KMS-11 (cell line): ENCODE data around the gene DCAF12L1.

ENCODE experiments used
- H2AFZ ChIP-seq: fragments of 200-600 bp; sonication (generic); 2 replicates; pipeline ENCODE4 v1.6.1; 2016; ENCODE audit warnings: antibody characterized with exemption, mixed run types, low read depth
- H3K27ac ChIP-seq: fragments of 200-600 bp; sonication (generic); 2 replicates; pipeline ENCODE4 v1.6.1; 2016; ENCODE audit warnings: mild to moderate bottlenecking, mixed run types
- H3K27me3 ChIP-seq: fragments of 200-600 bp; sonication (generic); 2 replicates; pipeline ENCODE4 v1.6.1; 2017; ENCODE audit warnings: mild to moderate bottlenecking, low read depth, mixed run types, moderate library complexity; ENCODE audit not compliant: insufficient read depth
- H3K36me3 ChIP-seq: fragments of 200-600 bp; sonication (generic); 2 replicates; pipeline ENCODE4 v1.6.1; 2017; ENCODE audit warnings: mild to moderate bottlenecking, mixed run types; ENCODE audit not compliant: insufficient read depth
- H3K4me1 ChIP-seq: fragments of 200-600 bp; sonication (generic); 2 replicates; pipeline ENCODE4 v1.6.1; 2016; ENCODE audit warnings: mild to moderate bottlenecking, low read depth, mixed run types; ENCODE audit not compliant: poor library complexity, severe bottlenecking
- H3K4me2 ChIP-seq: fragments of 200-600 bp; sonication (generic); 2 replicates; pipeline ENCODE4 v1.7.0; 2016; ENCODE audit warnings: mild to moderate bottlenecking, mixed run types
- H3K4me3 ChIP-seq: fragments of 200-600 bp; sonication (generic); IDR thresholded peaks from 2 replicates; pipeline ENCODE4 v1.6.1; 2017; ENCODE audit warnings: low read depth, low read length, mixed read lengths; ENCODE audit not compliant: insufficient read depth
- H3K79me2 ChIP-seq: fragments of 200-600 bp; sonication (generic); 2 replicates; pipeline ENCODE4 v1.6.1; 2016; ENCODE audit warnings: low read depth, mixed run types; ENCODE audit not compliant: insufficient read depth
- H3K9ac ChIP-seq: fragments of 200-600 bp; sonication (generic); 2 replicates; pipeline ENCODE4 v1.6.1; 2016; ENCODE audit warnings: mild to moderate bottlenecking, mixed run types
- H4K20me1 ChIP-seq: fragments of 200-600 bp; sonication (generic); 2 replicates; pipeline ENCODE4 v1.6.1; 2016; ENCODE audit warnings: mild to moderate bottlenecking, mixed run types; ENCODE audit not compliant: insufficient read depth
- TF ChIP-seq, protein P1 (sequence below): fragments of 200-600 bp; sonication (generic); conservative IDR thresholded peaks from 2 replicates; pipeline ENCODE4 v1.6.1; 2017; ENCODE audit warnings: low read depth, mild to moderate bottlenecking, antibody characterized with exemption, low read length, moderate library complexity, mixed read lengths

DCAF12L1 gene

DNA sequence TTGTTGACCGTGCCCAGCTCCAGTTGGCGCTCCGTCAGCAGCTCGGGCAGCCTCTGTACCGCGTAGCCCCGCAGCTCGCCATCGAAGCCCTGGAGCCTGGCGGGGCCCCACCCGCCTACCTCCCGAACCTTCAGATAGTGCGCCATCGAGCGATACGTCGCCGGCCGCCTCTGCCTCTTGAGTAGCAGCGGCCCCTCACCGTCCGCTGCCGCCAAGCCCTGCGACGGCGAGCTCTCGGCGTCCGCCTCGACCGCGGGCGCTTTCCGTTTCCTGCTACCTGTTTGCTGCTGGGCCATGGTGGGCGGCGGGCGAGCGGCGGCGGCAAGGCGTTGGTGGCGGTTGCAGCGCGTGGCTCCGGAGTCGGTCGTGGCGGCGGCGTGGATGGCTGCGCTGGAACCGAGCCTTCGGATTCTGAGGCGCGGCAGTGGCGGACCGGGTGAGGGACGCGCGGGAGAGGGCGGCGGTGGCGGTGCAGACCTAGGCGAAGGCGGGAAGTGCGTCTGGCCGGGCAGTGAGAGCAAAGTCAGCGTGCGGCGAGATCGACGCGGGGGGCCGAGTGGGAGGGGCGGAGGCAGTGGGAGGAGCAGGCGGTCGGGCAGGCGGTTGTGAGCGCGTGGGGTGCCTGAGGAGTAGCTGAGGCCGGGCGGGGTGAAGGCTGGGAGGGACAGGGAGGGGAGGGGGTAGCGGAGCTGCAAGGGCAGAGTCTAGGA, at the start of gene DCAF12L1:
TSS of gene DCAF12L1 (minus strand) at position 502 of the 710 bp plus-strand sequence. CDS start at position 296, 206 bp downstream.
- no peaks in the 10 kb centered on the region for H3K27me3 ChIP-seq
- no peak within 1 kb of the TSS for H3K4me2 ChIP-seq
- H3K4me1 ChIP-seq = no peaks in the 10 kb centered on the region
- no peaks in the 10 kb centered on the region for H3K79me2 ChIP-seq
- no peak within 1 kb of the TSS for H2AFZ ChIP-seq
- H3K9ac ChIP-seq = no peak within 1 kb of the TSS
- H3K4me3 ChIP-seq = no peak within 1 kb of the TSS
- no peaks in the 10 kb centered on the region for H3K36me3 ChIP-seq
- TF ChIP-seq, protein P1, sequence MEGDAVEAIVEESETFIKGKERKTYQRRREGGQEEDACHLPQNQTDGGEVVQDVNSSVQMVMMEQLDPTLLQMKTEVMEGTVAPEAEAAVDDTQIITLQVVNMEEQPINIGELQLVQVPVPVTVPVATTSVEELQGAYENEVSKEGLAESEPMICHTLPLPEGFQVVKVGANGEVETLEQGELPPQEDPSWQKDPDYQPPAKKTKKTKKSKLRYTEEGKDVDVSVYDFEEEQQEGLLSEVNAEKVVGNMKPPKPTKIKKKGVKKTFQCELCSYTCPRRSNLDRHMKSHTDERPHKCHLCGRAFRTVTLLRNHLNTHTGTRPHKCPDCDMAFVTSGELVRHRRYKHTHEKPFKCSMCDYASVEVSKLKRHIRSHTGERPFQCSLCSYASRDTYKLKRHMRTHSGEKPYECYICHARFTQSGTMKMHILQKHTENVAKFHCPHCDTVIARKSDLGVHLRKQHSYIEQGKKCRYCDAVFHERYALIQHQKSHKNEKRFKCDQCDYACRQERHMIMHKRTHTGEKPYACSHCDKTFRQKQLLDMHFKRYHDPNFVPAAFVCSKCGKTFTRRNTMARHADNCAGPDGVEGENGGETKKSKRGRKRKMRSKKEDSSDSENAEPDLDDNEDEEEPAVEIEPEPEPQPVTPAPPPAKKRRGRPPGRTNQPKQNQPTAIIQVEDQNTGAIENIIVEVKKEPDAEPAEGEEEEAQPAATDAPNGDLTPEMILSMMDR = no peak
- H4K20me1 ChIP-seq = no peaks in the 10 kb centered on the region
- no peak within 1 kb of the TSS for H3K27ac ChIP-seq

DNA sequence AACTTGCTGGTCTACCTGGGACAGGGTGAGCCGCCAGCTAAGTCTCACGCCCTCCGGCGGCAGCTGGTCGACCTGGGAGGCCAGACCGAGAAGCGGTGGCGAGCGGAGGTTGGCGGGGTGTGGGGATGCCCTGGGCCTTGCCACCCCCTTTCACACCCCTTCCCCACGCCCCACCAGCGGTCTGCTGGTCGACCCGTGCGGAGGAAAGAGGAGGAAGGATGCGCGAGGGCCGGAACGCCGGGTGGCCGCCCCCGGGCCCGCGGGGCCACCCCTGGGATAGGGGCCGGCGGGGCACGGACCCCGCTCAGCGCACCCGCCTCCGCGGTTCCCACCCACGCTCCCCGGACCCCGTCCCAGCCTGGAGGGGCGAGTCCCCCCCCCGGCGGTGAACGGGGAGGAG, 28.3 kb upstream of the DCAF12L1 start:
- Histone ChIP-seq H3K36me3 (no peaks in the 10 kb centered on the region), H2AFZ (no peak overlapping the region), H3K4me3 (no peak overlapping the region), H3K27me3 (no peaks in the 10 kb centered on the region), H3K27ac (no peak overlapping the region), H3K79me2 (no peaks in the 10 kb centered on the region), H3K9ac (no peak overlapping the region), H3K4me2 (no peak overlapping the region), H4K20me1 (no peaks in the 10 kb centered on the region), H3K4me1 (no peaks in the 10 kb centered on the region)
- TF ChIP-seq, protein P1 = no peak

DNA sequence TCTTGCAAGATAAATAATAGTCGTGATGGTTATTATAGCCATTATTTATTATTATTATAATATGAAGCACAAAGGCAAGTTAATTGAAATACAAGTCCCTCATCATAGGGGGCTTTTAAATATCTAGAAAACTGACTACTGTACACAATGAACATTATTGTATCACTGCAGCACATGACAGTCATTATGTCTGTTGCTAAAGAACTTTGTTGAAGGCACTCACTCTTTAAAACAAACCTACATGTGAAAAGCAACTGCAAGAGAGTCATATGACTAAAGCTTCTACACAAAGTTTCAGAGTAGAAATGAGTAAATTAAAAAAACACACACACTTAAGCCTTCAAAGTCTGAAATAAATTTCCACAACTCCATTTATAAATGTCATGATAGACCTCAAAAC, 23.3 kb upstream of the DCAF12L1 start:
- H4K20me1 ChIP-seq = no peaks in the 10 kb centered on the region
- no peaks in the 10 kb centered on the region for H3K27me3 ChIP-seq
- H3K9ac ChIP-seq = no peak overlapping the region
- H3K36me3 ChIP-seq = no peaks in the 10 kb centered on the region
- H3K4me3 ChIP-seq = no peak overlapping the region
- H3K4me2 ChIP-seq = no peak overlapping the region
- TF ChIP-seq, protein P1 = no peak
- no peaks in the 10 kb centered on the region for H3K4me1 ChIP-seq
- no peak overlapping the region for H2AFZ ChIP-seq
- H3K79me2 ChIP-seq = no peaks in the 10 kb centered on the region
- no peak overlapping the region for H3K27ac ChIP-seq

DNA sequence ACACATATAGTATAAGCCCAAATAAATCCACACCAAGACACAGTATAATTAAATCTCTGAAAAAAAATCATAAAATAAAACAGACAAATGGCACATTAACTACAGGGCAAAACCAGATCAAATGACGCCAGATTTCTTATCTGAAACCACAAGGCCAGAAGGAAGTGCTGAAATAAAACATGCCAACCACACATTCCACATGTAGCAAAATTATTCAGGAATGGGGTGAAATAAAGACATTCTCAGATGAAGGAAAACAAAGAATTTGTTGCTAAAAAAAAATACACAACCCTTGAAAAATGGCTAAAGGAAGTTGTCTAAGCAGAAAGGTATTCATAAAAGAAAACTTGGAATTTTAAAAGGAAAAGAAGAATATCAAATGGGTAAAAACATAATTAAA, 4.5 kb upstream of the DCAF12L1 start:
- Histone ChIP-seq H3K27ac (no peak overlapping the region), H2AFZ (no peak overlapping the region), H3K4me2 (no peak overlapping the region), H3K4me3 (no peak overlapping the region), H3K79me2 (no peaks in the 10 kb centered on the region), H4K20me1 (no peaks in the 10 kb centered on the region), H3K27me3 (no peaks in the 10 kb centered on the region), H3K9ac (no peak overlapping the region), H3K36me3 (no peaks in the 10 kb centered on the region), H3K4me1 (no peaks in the 10 kb centered on the region)
- TF ChIP-seq, protein P1 = no peak
